GM18951 (cell line): ENCODE results near the gene APOBEC3C.
"Not testable (repeated sequence)": the region's sequence is repeated elsewhere in the genome, so short reads cannot be mapped to it uniquely, and the experiment has no call there.

ENCODE experiments used
- POLR2A ChIP-seq: IDR thresholded peaks from 4 replicates; pipeline ENCODE4 v1.6.1; 2011; ENCODE audit warnings: mild to moderate bottlenecking; ENCODE audit not compliant: insufficient read length, insufficient read depth; ENCODE audit errors: extremely low read depth
- in situ Hi-C: fragments of 300-500 bp; cut with MboI; formaldehyde crosslinking; loops from one replicate; pipeline ENCODE4 v1.12.0; 2022; ENCODE audit warnings: low sequenced_read_pairs, mixed read lengths, inconsistent platforms; ENCODE audit not compliant: unreplicated experiment

The APOBEC3C gene

DNA sequence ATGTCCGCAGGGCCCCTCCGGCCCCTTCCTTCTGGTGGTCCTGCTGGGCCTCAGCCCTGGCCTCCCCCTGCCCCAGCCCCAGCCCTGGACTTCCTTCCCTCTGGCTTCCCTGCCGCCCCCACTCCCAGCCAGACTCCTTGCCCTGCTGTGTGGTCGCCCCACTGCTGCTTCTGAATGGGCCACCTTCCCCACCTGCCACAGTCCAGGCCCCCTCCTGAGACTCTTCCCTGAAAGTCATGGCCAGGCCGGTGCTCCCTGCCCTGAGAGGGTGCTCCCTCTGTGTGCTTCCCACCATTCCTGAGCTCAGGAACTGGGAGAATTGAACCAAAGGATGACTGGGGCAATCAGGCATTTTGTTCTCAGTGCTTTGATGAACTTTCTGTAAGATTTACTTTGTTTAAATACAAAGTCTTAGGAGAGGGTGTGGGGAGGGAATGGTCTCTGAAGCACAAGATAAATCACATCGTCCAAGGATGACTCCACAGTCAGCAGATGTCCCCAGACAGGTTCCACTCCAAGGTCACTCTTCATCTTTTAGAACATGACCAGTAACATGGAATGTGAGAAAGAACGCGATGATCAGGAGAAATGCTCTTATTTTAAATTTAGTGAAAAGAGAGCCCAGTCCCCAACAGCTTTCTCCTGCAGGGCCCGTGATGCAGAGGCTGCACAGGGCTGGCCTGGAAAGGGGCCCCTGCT lies 7.6 kb downstream of the APOBEC3C start:
- in situ Hi-C loops, result loop anchor here (25.0 kb wide), 1 partner anchor 291 kb away; the partner anchor contains the start of gene RPL3
- TF ChIP-seq POLR2A, result peak; percentile 36

DNA sequence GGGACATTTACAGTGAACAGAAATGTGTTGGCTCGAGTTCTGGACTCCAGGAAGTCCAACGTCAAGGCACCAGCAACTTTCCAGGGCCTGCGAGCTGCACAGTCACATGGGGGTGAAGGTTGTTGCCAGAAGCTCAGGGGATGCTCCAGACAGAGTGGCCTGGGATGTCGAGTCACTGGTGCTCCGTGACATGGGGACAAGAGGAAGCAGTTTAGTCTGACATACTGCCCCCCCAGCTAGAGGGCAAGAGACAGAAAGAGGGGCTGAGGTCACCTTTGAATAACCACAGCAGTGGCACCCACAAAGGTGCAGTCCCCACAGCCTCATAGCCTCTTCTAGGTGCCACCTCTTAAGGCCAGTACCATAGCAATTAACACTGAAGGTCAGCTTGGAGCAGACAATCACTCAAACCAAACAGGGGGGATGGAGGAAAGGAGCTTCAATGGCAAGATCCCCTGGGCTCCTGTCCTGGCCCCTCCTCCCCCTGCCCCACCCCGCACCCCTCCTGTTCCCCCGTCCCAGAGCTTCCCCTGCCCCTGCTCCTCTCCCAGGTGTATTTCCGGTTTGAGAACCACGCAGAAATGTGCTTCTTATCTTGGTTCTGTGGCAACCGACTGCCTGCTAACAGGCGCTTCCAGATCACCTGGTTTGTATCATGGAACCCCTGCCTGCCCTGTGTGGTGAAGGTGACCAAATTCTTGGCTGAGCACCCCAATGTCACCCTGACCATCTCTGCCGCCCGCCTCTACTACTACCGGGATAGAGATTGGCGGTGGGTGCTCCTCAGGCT lies 10.7 kb downstream of the APOBEC3C start:
- in situ Hi-C loops, result loop anchor here (25.0 kb wide), 1 partner anchor 288 kb away; the partner anchor contains the start of gene RPL3
- TF ChIP-seq POLR2A, result no peak

DNA sequence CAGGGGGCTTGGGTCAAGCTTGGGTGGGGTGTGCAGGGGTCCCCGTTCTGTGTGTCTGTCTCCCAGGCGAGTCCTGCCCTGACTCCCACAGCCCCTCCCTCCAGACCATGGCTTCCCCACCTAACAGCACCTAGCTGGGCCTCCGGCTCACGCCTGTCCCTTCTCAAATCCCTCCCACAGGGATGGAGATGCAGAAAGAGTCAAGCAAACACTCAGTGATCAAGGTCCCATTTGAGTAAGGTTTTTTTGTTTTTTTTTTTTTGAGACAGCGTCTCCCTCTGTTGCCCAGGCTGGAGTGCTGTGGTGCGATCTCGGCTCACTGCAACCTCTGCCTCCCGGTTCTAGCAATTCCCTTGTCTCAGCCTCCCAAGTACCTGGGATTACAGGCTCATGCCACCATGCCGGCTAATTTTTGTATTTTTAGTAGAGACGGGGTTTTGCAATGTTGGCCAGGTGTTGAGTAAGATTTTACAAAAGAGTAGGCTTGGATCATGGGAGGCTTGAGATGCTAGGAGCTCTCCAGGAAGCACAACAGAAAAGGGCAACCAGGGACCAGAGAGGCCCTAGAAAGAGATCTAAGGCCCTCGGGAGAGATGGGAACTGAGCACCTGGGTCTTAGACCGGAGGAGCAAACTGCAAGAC lies 12.6 kb downstream of the APOBEC3C start:
- TF ChIP-seq POLR2A, result no peak

DNA sequence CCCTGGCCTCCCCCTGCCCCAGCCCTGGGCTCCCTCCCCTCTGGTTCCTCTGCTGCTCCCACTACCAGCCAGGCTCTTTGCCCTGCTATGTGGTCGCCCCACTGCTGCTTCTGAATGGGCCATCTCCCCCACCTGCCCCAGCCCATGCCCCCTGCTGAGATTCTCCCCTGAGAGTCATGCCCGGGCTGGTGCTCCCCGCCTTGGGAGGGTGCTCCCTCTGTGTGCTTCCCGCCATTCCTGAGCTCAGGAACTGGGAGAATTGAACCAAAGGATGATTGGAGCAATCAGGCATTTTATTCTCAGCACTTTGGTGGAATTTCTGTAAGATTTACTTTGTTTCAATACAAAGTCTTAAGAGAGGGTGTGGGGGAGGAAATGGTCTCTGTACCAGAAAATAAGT lies 13.7 kb downstream of the APOBEC3C start:
- in situ Hi-C loops, result no loop called here

More for the DNA sequence above, 12.6 kb downstream of the APOBEC3C start:
- in situ Hi-C loops, result no loop called here

DNA sequence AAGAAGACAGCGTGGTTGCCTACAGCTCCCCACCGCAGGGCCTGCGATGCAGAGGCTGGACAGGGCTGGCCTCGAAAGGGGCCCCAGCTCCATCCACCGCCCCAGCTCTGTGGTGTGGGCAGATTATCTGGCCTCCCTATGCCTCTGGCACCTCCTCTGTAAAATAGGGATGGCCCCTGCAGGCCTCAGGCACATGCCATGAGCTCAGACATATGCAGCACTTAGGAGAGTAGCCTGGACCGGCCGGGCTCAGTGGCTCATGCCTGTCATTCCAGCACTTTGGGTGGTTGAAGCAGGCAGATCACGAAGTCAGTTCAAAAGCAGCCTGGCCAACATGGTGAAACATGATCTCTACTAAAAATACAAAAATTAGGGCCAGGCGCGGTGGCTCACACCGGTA lies 14.2 kb downstream of the APOBEC3C start:
- TF ChIP-seq POLR2A, result no peak
- in situ Hi-C loops, result no loop called here

More for the DNA sequence above, 13.7 kb downstream of the APOBEC3C start:
- no peak for TF ChIP-seq POLR2A

DNA sequence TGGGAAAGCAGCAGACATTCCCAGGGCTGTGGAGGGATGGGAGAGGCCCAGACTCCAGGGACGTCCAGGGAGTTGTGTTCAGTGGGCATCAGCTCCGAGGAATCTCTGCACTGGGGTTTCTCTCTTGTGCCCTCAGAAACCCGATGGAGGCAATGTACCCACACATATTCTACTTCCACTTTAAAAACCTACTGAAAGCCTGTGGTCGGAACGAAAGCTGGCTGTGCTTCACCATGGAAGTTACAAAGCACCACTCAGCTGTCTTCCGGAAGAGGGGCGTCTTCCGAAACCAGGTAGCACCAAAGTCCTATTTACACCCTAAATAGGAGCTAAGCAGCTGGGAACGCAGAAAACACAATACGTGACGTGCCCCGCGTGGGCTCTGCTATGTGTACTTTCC lies 15.2 kb downstream of the APOBEC3C start:
- in situ Hi-C loops, result no loop called here
- no peak for TF ChIP-seq POLR2A

DNA sequence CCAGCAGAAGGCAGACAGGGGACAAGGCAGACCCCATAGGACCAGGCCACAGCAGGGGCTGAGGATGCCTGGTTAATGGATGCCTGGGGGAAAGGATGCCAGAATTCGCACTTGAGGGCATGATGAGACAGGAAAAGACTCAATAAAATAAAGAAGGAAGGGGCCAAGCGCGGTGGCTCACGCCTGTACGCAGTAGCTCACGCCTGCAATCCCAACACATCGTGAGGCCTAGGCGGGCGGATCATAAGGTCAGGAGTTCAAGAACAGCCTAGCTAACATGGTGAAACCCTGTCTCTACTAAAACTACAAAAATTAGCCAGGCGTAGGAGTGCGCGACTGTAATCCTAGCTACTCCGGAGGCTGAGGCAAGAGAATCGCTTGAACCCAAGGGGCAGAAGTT lies 16.6 kb downstream of the APOBEC3C start:
- no peak for TF ChIP-seq POLR2A
- in situ Hi-C loops, result no loop called here

DNA sequence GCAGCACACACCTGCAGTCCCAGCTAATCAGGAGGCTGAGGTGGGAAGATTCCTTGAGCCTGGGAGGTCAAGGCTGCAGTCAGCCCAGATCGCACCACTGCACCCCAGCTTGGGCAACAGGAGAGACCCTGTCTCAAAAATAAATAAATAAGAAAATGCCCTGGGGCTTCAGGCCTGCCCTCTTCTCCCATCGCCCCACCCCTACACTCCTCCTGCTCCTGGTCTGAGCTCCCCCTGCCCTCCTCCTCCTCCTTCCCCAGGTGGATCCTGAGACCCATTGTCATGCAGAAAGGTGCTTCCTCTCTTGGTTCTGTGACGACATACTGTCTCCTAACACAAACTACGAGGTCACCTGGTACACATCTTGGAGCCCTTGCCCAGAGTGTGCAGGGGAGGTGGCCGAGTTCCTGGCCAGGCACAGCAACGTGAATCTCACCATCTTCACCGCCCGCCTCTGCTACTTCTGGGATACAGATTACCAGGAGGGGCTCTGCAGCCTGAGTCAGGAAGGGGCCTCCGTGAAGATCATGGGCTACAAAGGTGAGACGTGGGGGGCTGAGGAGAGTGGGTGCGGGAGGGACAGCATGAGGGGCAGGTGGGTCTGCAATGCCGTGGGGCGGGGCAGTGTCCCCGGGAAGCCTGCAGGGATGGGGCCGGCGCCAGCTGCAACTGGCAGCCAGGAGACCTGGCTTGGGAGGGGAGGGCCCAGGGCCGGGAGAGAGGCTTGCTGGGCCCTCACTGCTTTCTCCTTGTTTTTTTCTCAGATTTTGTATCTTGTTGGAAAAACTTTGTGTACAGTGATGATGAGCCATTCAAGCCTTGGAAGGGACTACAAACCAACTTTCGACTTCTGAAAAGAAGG lies 17.6 kb downstream of the APOBEC3C start:
- in situ Hi-C loops, result not testable (repeated sequence)

DNA sequence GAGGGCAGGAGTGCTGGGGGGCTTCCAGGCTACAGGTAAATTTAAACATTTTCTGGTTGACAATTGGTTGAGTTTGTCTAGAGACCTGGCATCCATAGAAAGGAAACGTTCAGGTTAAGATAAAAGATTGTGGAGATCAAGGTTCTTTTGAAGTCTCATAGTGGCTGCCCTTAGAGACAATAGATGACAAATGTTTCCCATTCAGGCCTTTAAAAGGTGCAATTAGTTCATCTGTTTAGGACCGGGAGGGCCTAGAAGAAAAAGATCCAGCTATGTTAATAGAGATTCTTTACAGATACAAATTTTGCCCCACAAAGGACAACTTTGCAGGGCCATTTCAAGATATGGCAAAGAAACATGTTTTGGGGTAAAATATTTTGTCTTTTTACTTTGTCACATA lies 23.0 kb downstream of the APOBEC3C start:
- in situ Hi-C loops, result not testable (repeated sequence)

DNA sequence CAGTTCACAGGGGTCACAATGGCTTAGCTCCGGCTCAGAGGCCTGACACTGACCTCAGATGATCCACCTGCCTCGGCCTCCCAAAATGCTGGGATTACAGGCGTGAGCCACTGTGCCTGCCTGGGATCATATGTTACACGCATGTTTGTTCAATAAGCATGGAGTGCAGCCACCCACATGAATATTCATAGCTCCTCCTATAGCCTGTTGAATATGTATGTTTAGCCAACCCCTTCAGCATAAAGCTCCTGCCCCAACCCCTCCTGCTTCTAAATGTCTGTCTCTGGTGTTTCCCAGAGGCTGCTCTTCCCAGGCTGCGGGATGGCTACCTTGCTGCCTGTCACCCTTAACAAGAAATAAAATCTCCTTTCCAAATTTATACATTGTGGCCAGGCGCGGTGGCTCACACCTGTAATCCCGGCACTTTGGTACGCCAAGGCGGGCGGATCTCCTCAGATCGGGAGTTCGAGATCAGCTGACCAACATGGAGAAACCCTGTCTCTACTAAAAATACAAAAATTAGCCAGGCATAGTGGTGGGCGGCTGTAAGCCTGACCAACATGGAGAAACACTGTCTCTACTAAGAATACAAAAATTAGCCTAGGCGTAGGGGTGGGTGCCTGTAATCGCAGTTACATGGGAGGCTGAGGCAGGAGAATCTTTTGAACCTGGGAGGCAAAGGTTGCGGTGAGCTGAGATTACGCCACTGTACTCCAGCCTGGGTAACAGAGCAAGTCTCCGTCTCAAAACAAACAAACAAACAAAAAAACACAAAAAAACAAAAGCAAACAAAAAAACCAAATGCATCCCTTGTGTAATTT lies 25.5 kb downstream of the APOBEC3C start:
- no peak for TF ChIP-seq POLR2A
- in situ Hi-C loops, result loop anchor here (5.0 kb wide), 1 partner anchor 38 kb away; the partner anchor contains the start of gene APOBEC3G

DNA sequence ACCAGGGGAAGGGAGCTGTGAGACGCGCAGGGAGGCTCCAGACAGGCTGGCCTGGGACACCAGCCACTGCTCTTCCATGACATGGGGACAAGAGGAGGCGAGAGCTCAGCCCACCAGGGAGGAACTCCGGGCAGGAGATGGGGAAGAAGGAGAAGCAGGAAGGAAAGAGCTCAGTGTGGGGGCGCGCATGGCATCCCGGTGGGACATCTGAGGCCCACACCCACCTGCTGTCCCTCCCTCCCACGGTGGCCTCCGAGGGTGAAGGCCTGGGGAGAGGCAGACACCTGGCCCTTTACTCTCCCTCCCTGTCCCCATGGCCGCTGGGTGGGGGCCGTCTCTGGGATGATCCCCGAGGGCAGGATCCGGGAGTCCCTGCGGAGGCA lies 26.1 kb downstream of the APOBEC3C start:
- in situ Hi-C loops, result loop anchor here (5.0 kb wide), 1 partner anchor 37 kb away; the partner anchor contains the start of gene APOBEC3G
